RPMI8226 (cell line): ENCODE data around the gene GPRC5C.

ENCODE experiments used
- DNase-seq: peaks from one replicate; pipeline ENCODE4 v3.0.0-alpha.2; 2015

GPRC5C gene

DNA sequence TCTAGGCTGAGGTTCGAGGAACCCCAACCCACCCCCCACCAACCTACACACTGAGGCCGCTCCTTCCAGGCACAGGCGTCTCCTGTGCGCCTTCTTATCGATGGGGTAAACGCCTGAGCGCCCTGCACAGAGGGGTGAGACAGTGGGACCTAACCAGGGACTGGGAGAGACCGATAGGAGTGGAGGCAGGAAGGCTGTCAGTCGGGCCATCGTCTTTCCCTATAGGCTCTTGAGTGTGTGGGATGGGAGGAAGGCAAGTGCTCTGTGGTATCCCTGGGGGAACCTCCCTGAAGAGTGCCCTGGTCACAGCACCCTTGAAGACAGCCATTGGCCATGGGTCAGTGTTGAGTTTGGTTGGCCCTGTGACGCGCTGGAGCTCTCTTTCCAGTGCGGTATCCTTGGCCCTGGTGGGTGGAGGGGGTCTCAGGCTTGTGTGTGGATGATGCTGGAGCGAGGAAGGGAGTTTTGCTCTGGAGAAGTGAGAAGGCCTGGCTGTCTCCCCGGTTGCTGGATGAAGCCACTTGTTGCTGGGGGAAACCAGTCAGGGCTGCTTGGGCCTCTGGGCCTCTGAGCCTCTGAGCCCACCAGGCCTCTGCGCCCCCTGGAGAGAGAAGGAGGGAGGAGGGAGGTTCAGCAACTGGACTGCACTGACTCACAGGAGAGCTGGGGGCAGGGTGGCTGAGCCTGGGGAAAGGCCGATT lies 1.7 kb downstream of the GPRC5C start:
- no peak for DNase-seq

GRCh38 chr17:74435775-74436359 lies 4.0 kb downstream of the GPRC5C start:
- no peak for DNase-seq

DNA sequence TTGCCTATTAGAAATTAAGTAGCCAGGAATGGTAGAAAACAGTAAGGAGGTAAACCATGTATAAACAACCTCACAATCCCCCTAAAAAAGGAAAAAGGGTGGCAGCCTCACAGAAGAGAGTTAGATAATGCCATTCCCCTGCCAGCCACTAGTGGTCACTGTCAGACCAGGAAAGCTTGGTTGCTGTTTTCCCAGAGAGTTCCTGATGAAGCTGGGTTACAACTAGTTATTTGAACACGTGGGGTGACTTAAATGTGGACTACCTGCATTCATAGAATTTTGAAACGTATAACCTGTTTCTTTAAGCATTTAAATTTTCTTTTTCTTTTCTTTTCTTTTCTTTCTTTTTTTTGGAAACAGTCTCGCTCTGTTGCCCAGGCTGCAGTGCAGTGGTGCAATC lies 5.8 kb downstream of the GPRC5C start:
- DNase-seq: no peak

- DNase-seq: no peak
These were observed 8.0 kb downstream of the GPRC5C start for GRCh38 chr17:74439691-74440567.

DNA sequence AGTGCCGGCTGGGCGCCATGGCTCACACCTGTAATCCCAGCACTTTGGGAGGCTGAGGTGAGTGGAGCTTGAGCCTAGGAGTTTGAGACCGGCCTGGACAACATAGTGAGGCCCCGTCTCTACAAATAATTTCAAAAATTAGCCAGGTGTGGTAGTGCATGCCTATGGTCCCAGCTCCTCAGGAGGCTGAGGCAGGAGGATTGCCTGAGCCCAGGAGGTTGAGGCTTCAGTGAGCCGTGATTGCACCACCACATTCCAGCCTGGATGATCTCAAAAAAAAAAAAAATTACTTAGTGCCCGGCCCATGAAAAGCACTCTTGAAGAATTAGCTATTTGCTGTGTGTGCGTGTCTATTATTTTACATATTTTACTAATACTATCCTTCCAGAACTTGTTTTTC lies 9.6 kb downstream of the GPRC5C start:
- no peak for DNase-seq

- no peak for DNase-seq
These were observed 10.4 kb downstream of the GPRC5C start for GRCh38 chr17:74442291-74442669.

DNA sequence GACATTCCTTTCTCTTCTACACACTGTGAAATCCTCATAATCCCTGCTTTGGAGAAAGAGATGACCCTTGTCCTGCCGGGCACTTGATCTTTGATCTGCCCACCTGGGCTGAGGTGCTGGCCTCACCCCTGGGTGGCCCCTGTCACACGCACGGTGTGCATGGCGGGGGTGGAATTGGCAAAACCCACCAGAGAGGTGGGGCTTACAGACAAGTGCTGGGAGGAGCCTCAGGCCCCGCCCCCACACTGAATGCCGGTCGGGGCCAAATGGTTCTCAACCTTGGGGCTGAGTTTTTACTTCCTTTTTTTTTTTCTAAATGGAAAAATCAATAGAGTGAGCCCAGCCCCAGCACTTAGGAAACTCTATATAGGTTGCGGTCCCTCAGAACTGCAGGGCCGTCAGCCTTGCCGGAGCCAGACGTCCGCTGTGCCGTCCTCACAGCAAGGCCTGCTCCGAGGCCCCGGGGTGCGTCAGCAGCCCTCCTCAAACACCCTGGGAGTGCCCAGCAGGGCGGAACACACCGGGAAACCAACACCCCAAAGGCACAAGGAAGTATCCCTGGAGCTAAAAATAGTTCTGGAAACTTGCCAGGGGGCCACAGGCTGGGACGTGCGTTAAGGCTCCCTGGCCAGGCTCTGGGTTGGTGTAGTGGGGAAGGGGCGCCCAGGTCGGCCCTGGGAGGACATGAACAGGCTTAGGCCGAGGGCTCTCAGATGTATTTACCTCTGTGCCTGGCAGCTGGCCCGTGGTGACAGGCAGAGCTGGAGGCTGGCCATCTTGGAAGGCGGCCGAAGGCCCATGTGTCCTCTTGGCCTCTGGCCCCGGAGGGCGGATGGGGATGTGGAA lies 11.0 kb downstream of the GPRC5C start:
- peak; percentile 86 for DNase-seq

- DNase-seq: no peak
These were observed 11.8 kb downstream of the GPRC5C start for GRCh38 chr17:74443516-74444296.

GRCh38 chr17:74444406-74444805 lies 12.5 kb downstream of the GPRC5C start:
- no peak for DNase-seq

- DNase-seq: no peak
These were observed 13.3 kb downstream of the GPRC5C start for GRCh38 chr17:74445158-74445557.

GRCh38 chr17:74446551-74447500 lies 14.9 kb downstream of the GPRC5C start:
- peak; percentile 59 for DNase-seq

DNA sequence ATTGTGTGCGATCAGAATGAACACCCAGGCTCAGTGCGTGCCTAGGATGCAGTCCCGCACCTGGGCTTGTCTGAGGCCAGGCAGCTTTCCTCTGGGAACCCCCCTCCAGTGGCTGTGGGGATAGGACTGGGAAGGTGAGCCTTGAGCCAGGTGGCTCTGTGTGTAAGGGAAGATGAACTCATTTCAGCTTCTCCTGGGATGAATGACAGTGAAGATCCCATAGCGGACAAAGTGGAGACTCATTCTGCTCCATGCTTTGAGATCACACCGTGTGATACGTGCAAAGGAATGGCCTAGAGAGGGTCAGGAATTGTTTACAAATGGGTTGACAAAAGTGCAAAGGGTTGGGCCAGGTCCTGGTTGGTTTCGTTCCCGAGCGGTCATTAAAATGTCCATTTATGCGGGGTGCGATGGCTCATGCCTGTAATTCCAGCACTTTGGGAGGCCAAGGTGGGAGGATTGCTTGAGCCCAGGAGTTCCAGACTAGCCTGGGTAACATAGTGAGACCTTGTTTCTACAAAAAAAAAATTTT lies 15.8 kb downstream of the GPRC5C start:
- DNase-seq: no peak

DNA sequence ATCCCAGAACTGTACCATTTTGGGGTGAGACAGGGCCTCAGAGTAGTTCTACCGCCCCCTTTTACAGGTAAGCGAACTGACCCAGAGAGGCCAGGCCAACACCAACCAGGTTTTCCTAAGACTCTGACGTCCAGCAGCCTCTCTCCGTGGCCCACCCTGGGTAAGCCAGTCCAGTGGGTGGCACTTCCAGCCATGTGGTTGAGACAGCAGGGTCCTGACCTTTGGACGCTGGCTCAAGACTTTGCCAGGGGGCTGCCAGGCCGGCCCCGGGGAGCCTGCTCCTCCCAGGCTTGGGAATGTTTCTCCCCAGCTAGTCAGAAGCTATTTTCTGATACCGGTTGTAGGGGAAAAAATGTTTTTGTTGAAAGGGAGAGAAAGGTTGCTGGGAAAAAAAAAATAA lies 16.9 kb downstream of the GPRC5C start:
- DNase-seq: no peak

- no peak for DNase-seq
These were observed 17.4 kb downstream of the GPRC5C start for GRCh38 chr17:74449306-74449705.

DNA sequence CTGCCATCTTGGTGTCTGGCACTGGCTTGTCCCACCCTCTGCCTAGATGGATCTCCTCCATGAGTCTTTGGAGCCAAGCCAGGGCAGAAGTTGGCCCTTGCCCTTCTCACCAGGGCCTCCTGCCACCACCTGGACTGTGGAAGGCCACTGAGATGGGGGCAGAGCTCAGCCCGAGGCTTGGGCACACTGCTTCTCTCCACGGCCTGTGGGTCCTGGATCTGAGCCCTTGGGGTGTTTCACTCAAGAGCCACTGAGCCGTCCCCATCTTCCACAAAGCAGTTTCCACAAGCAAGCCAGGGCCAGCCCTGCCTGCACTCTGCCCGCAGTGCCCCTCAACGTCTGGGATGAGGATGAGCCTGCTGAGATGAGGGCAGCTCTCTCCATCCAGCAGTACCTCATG lies 17.9 kb downstream of the GPRC5C start:
- DNase-seq: no peak

- no peak for DNase-seq
These were observed 18.3 kb downstream of the GPRC5C start for GRCh38 chr17:74450231-74450630.

- no peak for DNase-seq
These were observed 19.1 kb downstream of the GPRC5C start for GRCh38 chr17:74450925-74451403.

GRCh38 chr17:74451557-74451956 lies 19.7 kb downstream of the GPRC5C start:
- DNase-seq: no peak

- no peak for DNase-seq
These were observed 20.3 kb downstream of the GPRC5C start for GRCh38 chr17:74452033-74452840.
